GM12891 (cell line): Measurements from ENCODE around the gene KLHL18.

Source experiments
- PAX5 ChIP-seq: IDR thresholded peaks from 2 replicates; pipeline ENCODE4 v1.6.1; 2011; ENCODE audit warnings: low read length, moderate library complexity, mild to moderate bottlenecking; ENCODE audit not compliant: insufficient read depth, severe bottlenecking
- POLR2A ChIP-seq: IDR thresholded peaks from 2 replicates; pipeline ENCODE4 v1.6.1; 2011; ENCODE audit warnings: low read depth, low read length, control low read depth
- POLR2AphosphoS5 ChIP-seq: IDR thresholded peaks from 2 replicates; pipeline ENCODE4 v1.6.1; 2011; ENCODE audit warnings: low read depth, low read length, control low read depth
- TAF1 ChIP-seq: IDR thresholded peaks from 2 replicates; pipeline ENCODE4 v1.6.1; 2011; ENCODE audit warnings: low read depth, low read length, control low read depth

GRCh38 chr3:47267490-47267824 is 15.3 kb upstream of the KLHL18 start:
- no peak for TF ChIP-seq POLR2A
- no peak for TF ChIP-seq TAF1
- no peak for TF ChIP-seq POLR2AphosphoS5
- no peak for TF ChIP-seq PAX5
